ENCODE measurements around the gene LCE2D.
"Not testable (repeated sequence)": the region's sequence is repeated elsewhere in the genome, so short reads cannot be mapped to it uniquely, and the experiment has no call there.

LCE2D gene

GRCh38 chr1:152663098-152663497 is at the start of gene LCE2D:
LCE2D (plus strand) TSS chr1:152663380; CDS start chr1:152664106, 726 bp downstream.
- DNase-seq: no peak

DNA sequence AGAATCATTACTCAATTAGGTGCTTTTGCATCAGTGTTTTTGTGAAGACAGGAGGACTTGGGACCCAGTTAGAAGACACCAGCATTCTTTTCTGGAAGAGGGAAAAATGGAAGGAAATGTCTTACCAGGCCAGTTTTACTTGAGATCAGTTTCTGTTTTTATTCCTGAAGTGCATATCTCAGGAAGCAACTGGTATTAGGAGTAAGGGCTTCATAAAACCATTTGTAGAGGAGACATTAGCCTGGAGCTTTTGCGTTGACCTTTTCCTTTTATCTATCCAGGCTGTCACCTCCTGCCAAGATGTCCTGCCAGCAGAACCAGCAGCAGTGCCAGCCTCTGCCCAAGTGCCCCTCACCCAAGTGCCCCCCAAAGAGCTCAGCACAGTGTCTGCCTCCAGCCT is 49.7 kb upstream of the LCE2D start, which contains the start of gene LCE3B:
LCE3B (plus strand) TSS at position 301 of the 400 bp plus-strand sequence; CDS start at position 301, 0 bp downstream.
- no peak for DNase-seq

DNA sequence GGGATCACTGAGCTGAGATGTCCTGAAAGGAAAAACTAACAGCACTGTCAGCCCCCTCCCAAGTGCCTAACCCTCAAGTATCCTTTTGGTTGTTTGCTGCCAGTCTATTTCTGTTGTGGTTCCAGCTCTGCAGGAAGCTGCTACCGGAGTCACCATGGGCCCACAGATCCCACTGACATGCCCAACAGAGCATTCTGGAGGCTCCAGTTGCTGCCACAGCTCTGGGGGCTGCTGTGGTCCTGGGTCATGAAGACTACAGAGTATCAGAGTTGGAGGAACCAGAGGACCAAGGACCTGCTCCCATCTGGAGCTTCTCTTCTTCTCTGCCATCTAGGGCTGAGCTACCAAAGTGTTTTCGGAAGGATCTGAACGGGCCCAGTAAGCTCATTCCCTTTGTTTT is 41.2 kb upstream of the LCE2D start:
- no peak for DNase-seq

DNA sequence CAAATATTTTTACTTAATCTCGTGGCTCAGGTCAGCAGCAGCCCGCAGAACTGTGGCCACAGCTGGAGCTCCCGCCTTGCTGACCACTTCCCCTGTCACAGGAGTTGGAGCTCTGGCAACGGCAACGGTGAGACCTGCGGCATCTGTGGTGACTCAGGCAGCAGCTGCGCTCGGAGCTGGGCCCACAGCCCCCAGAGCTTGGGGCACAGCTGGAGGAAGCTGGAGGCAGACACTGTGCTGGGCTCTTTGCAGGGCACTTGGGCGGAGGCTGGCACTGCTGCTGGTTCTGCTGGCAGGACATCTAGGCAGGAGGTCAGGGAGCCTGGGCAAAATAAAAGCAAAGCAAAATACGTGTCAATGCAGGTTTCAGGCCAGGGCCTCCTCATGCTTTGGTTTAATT is 40.4 kb upstream of the LCE2D start, which contains the start of gene LCE3A:
LCE3A (minus strand) TSS at position 301 of the 400 bp plus-strand sequence; CDS start at position 301, 0 bp downstream.
- DNase-seq: no peak

- DNase-seq: no peak
Measured at GRCh38 chr1:152623203-152623844, 39.9 kb upstream of the LCE2D start.

GRCh38 chr1:152626744-152627143 is 36.4 kb upstream of the LCE2D start:
- DNase-seq: no peak

DNA sequence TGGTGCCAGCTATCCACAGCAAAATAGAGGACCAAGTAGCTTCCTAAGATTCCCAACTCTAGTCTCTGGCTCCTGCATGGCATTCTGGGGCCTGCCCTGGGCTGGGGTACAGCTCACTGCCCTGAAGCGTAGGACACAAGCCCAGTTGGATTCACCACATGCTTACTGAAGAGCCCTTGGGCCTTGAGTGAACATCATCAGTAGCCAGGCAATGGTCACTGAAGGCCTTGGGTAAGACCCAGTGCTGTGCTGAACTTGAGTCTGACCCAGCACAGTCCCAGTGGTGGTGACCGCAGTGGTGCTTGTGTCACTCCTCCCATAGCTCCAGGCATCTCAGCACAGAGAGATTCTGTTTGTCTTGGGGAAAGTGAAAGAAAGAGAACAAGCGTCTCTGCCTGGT is 32.6 kb upstream of the LCE2D start:
- DNase-seq: no peak

GRCh38 chr1:152640351-152640750 is 22.8 kb upstream of the LCE2D start:
- DNase-seq: no peak

DNA sequence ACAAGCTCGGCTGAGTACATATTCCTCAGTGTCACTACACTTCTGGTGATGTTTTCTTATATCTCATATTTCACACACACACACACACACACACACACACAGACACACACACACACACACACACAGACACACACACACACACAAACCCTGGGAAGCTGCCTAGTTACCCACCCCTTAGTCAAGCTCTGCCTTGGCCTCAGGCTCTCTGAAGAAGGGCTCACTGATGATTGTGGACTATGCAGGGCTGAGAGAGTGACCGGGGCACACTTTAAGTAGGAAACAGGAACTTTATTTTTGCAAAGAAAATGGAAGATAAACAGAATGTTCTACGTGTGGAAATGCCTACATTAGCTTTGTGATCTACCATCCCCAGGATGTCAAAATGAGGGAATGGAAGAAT is 19.2 kb upstream of the LCE2D start:
- no peak for DNase-seq

- no peak for DNase-seq
Measured at GRCh38 chr1:152645146-152645545, 18.0 kb upstream of the LCE2D start.

GRCh38 chr1:152646656-152647055 is 16.5 kb upstream of the LCE2D start:
- DNase-seq: no peak

- peak; percentile 17 to 46 for DNase-seq
Measured at GRCh38 chr1:152654110-152654509, 9.1 kb upstream of the LCE2D start.

DNA sequence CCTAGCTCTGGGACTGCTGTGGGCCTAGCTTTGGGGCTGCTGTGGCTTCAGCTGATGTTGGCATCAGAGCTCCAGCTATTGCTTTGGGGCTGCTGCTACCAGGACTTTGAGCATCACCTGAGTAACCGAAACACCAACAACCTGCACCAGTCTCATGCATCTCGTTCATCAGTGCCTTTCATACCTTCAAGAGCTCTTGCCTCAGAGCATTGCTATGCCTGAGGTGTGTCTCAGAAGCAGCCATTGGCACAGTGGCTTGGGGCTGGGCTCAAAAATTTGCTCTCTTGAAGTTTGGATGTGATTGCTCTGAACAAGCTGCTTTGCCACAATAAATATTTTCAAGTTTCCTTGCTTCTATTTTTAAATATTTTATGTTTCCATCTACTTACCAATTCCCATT is 6.7 kb upstream of the LCE2D start:
- no peak for DNase-seq

GRCh38 chr1:152657677-152658076 is 5.5 kb upstream of the LCE2D start:
- DNase-seq: no peak

- no peak for DNase-seq
Measured at GRCh38 chr1:152658649-152659048, 4.5 kb upstream of the LCE2D start.

DNA sequence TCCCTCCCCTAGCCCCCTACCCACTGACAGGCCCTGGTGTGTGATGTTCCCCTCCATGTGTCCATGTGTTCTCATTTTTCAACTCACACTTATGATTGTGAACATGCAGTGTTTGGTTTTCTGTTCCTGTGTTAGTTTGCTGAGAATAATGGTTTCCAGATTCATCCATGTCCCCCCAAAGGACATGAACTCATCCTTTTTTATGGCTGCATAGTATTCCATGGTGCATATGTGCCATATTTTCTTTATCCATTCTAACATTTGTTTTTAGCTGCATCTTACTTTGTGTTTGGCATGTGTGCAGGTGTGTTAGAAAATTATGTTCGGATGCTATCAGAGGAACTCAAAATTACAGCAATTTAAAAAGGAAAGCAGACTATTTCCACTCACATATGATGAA is 3.0 kb downstream of the LCE2D start:
- not testable (repeated sequence) for DNase-seq

- DNase-seq: no peak
Measured at GRCh38 chr1:152667648-152668047, 4.5 kb downstream of the LCE2D start.

DNA sequence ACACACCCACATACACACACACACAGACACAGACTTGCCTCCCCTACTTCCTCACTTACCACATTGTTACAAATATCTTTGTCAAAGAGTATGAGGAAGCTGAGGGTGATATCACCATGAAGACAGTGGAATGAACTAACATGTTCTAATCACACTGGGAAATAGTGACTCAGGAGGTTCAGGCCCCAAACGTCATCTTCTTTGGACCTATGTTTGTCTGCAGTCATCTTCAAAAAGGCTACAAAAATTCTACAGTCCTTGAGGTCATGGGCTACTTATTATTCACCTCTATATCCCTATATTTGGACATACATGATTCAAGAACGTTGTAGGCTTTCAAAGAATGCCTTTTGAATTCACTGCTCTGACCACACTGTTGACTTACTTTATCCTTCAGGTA is 9.8 kb downstream of the LCE2D start:
- DNase-seq: no peak

- not testable (repeated sequence) for DNase-seq
Measured at GRCh38 chr1:152674983-152675382, 11.8 kb downstream of the LCE2D start, which contains the start of gene LCE2C. LCE2C (plus strand) TSS chr1:152675279; CDS start chr1:152676016, 737 bp downstream.

DNA sequence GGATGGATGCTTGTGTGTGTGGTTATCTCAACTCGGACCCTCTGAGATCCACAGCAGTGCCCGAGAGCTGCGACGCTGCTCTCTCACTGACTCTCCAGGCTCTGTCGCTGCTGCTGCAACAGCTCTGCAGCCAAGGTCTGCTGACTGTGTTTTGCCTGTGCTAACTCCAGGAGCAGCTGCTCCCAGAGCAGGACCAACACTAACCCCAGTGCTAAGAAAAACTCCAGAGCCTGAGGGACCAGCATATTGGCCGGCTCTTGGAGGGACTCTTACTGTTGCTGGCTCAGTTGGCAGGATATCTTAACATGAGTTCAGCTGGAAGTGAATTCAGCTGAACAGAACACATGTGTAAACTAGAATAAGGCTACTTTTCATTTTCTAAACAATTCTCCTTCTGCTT is 16.3 kb downstream of the LCE2D start:
- DNase-seq: no peak

DNA sequence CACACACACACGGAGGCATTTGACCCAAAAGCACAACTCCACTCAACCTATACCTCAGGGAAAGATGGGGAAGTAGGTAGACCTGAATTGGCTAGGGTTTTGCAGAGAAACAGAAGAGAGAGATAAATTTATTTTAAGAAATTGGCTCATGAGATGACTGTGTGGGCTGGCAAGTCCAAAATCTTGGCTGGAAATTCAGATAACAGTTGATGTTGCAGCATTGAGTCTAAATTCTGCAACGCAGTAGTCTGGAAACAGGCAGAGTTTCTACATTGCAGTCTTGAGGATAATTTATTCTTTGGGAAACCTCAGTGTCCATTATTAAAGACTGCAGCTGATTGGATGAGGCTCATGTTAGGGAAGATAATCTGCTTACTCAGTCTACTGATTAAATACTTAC is 18.4 kb downstream of the LCE2D start:
- no peak for DNase-seq

GRCh38 chr1:152683846-152684245 is 20.7 kb downstream of the LCE2D start:
- DNase-seq: no peak

- DNase-seq: not testable (repeated sequence)
Measured at GRCh38 chr1:152685823-152686222, 22.6 kb downstream of the LCE2D start, which contains the start of gene LCE2B. LCE2B (plus strand) TSS chr1:152686123; CDS start chr1:152686844, 721 bp downstream.

- no peak for DNase-seq
Measured at GRCh38 chr1:152697701-152698600, 34.8 kb downstream of the LCE2D start, which contains the start of gene LCE2A. LCE2A (plus strand) TSS chr1:152698345; CDS start chr1:152698902, 557 bp downstream.
